OCI-LY7 (cell line): Measurements from ENCODE around the gene GYPC. TPM values are rescaled to one million over a fixed set of nuclear protein-coding genes. Genes with fewer than 3 reads are reported as not detected.
A peak's percentile ranks its signal among the peaks of the same experiment; 100 is the strongest.

Experiments
- BruUV-seq: library from RNA; stranded (reverse); fragments of 400-500 nt; replicated peaks from 2 replicates; lab custom pipeline; 2021; lab: Mats Ljungman, UMichigan
- CTCF ChIA-PET: fragments of 300-600 bp; sonication (Branson Sonifier 250); formaldehyde crosslinking; loops from one replicate; lab custom pipeline; 2022; ENCODE audit warnings: antibody characterized with exemption; ENCODE audit not compliant: unreplicated experiment; lab: Charles Lee
- POLR2A ChIA-PET: fragments of 300-600 bp; sonication (Branson Sonifier 250); formaldehyde crosslinking; loops from one replicate; lab custom pipeline; 2022; ENCODE audit warnings: antibody characterized with exemption; lab: Charles Lee
- DNase-seq: peaks from one replicate; pipeline ENCODE4 v3.0.0-alpha.2; 2015; ENCODE audit warnings: low spot score
- H2AFZ ChIP-seq: fragments of 200-600 bp; sonication (generic), shearing (Covaris generic); 2 replicates; pipeline ENCODE4 v1.6.1; 2014; ENCODE audit warnings: mild to moderate bottlenecking, antibody characterized with exemption, low read length, moderate library complexity
- H3K27ac ChIP-seq: fragments of 200-600 bp; sonication (generic); 2 replicates; pipeline ENCODE4 v1.5.1; 2014; ENCODE audit warnings: mixed run types, low read depth, mild to moderate bottlenecking, moderate library complexity, low read length, inconsistent platforms; ENCODE audit not compliant: poor library complexity, severe bottlenecking
- H3K36me3 ChIP-seq: fragments of 200-600 bp; sonication (generic); 2 replicates; pipeline ENCODE4 v1.6.1; 2014; ENCODE audit warnings: mild to moderate bottlenecking, antibody characterized with exemption, low read length, moderate library complexity, mixed read lengths; ENCODE audit not compliant: insufficient read depth
- H3K4me1 ChIP-seq: fragments of 200-600 bp; sonication (generic); 2 replicates; pipeline ENCODE4 v1.5.1; 2014; ENCODE audit warnings: mild to moderate bottlenecking, low read length; ENCODE audit not compliant: insufficient read depth, poor library complexity, severe bottlenecking
- H3K4me2 ChIP-seq: fragments of 200-600 bp; sonication (generic); 2 replicates; pipeline ENCODE4 v1.6.1; 2014; ENCODE audit warnings: mild to moderate bottlenecking, low read length
- H3K4me3 ChIP-seq: fragments of 200-600 bp; sonication (generic); 2 replicates; pipeline ENCODE4 v1.5.1; 2014; ENCODE audit warnings: mild to moderate bottlenecking, low read depth, low read length; ENCODE audit not compliant: poor library complexity, severe bottlenecking
- H3K79me2 ChIP-seq: fragments of 200-600 bp; sonication (generic); 2 replicates; pipeline ENCODE4 v1.6.1; 2016; ENCODE audit warnings: low read depth, mild to moderate bottlenecking, low read length, moderate library complexity, mixed read lengths; ENCODE audit not compliant: insufficient read depth
- H3K9me2 ChIP-seq: fragments of 200-600 bp; sonication (generic); 2 replicates; pipeline ENCODE4 v1.6.1; 2016; ENCODE audit warnings: mild to moderate bottlenecking, low read length, mixed read lengths; ENCODE audit not compliant: insufficient read depth
- H3K9me3 ChIP-seq: fragments of 200-600 bp; sonication (generic); 2 replicates; pipeline ENCODE4 v1.6.1; 2014; ENCODE audit warnings: mild to moderate bottlenecking, mixed run types, low read length, mixed read lengths
- H4K20me1 ChIP-seq: fragments of 200-600 bp; sonication (generic); 2 replicates; pipeline ENCODE4 v1.6.1; 2014; ENCODE audit warnings: mild to moderate bottlenecking, antibody characterized with exemption, low read length, moderate library complexity, mixed read lengths; ENCODE audit not compliant: insufficient read depth
- EZH2phosphoT487 ChIP-seq: fragments of 200-600 bp; sonication (generic); IDR thresholded peaks from 2 replicates; pipeline ENCODE4 v1.6.1; 2018; ENCODE audit warnings: low read depth, borderline replicate concordance, mild to moderate bottlenecking, mixed run types, antibody characterized with exemption, low read length, moderate library complexity, mixed read lengths
- intact Hi-C: fragments of 100-400 bp; cut with micrococcal nuclease; formaldehyde crosslinking; loops from one replicate; pipeline ENCODE4 v1.10.0; 2022; ENCODE audit not compliant: unreplicated experiment
- total RNA-seq, 2 experiments: library from RNA; depleted of rRNA in 1 of 2; stranded (reverse); fragments of >200 nt in 1 of 2; shearing (Covaris generic) in 1 of 2; gene quantifications; 2 replicates each; pipeline ENCODE4 v1.2.3, GENCODE V29; 2014 to 2022
- TF ChIP-seq, protein P1 (sequence below): fragments of 200-600 bp; sonication (generic); conservative IDR thresholded peaks from 2 replicates; pipeline ENCODE4 v1.5.1; 2014; ENCODE audit warnings: mild to moderate bottlenecking, antibody characterized with exemption, low read length, moderate library complexity, mixed read lengths

The GYPC gene
- total RNA-seq, 2 experiments from 2014 or later = 96.4 to 154 TPM

DNA sequence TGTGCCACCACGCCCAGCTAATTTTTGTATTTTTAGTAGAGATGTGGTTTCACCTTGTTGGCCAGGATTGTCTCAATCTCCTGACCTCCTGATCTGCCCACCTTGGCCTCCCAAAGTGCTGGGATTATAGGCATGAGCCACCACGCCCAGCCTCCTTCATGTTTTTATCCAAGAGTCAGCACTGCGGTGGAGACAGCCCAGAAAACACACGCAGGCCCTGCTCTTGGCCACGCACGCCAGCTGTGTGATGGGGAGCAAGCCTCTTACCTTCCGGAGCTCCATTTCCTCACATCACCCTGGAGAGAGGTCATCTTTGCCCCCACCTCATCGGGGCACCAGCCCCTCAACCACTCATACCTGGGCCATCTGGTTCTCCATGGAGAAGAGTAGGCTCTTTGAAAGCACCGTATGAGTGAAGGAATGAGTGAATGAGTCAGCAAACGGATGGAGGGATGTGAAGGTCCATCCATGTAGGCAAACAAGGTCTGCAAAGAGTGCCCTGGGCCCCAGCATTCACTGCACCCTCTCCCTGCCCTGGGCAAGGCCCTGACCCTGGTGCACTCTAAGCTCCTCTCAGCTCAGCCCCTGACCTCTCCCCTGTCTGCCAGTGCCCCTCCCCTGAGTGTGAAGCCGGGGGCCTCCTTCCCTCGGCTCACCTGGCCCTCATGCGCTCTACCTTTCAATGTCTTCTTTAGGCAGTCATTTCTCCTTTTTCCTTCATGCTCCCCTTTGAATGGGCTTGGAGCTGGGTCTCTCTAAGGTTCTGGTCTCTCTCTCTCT lies 7.4 kb downstream of the GYPC start:
- POLR2A ChIA-PET = interaction anchor here (0.7 to 1.4 kb wide), 7 partner anchors 9 to 36 kb away, joined by 3 to 4 read pairs (median 3); no protein-coding TSS in a partner anchor
- H3K79me2 ChIP-seq = peaks cover 89% of the 10 kb centered on the region

DNA sequence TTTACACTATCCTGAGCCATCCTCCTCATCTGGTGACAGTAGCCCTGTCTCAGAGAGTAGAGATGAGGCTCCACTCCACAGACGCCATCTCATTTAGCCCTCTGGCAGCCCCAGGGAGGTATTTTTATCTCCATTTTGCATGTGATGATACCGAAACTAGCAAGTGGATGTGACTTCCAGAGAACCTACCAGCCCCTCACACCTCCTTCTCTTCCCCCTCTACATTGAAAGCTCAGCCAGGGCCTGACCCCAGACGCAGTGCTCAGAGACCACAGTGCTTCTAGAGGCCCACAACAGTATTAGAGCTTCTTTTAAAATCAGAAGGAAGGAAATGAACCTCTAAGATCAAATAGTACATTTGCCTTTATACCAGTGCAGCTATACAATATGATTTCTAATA lies 8.3 kb downstream of the GYPC start:
- POLR2A ChIA-PET = interaction anchor here (0.7 to 1.4 kb wide), 5 partner anchors 10 to 35 kb away, joined by 3 read pairs; no protein-coding TSS in a partner anchor
- Histone ChIP-seq H3K4me3 (peak overlapping the region; percentile 50), H3K79me2 (peaks cover 86% of the 10 kb centered on the region), H3K4me2 (peak overlapping the region; percentile 74), H4K20me1 (no peaks in the 10 kb centered on the region), H3K9me2 (no peaks in the 10 kb centered on the region), H3K4me1 (peaks cover 82% of the 10 kb centered on the region), H3K27ac (peak overlapping the region; percentile 84), H3K9me3 (no peaks in the 10 kb centered on the region), H2AFZ (no peak overlapping the region; the same call in 1 of the 2 replicates), H3K36me3 (peaks cover 26% of the 10 kb centered on the region)
- CTCF ChIA-PET = interaction anchor here (0.6 kb wide), 1 partner anchor 11 kb away, joined by 4 read pairs; no protein-coding TSS in a partner anchor
- no TSS peak for BruUV-seq
- intact Hi-C loops = no loop called here
- TF ChIP-seq, protein P1, sequence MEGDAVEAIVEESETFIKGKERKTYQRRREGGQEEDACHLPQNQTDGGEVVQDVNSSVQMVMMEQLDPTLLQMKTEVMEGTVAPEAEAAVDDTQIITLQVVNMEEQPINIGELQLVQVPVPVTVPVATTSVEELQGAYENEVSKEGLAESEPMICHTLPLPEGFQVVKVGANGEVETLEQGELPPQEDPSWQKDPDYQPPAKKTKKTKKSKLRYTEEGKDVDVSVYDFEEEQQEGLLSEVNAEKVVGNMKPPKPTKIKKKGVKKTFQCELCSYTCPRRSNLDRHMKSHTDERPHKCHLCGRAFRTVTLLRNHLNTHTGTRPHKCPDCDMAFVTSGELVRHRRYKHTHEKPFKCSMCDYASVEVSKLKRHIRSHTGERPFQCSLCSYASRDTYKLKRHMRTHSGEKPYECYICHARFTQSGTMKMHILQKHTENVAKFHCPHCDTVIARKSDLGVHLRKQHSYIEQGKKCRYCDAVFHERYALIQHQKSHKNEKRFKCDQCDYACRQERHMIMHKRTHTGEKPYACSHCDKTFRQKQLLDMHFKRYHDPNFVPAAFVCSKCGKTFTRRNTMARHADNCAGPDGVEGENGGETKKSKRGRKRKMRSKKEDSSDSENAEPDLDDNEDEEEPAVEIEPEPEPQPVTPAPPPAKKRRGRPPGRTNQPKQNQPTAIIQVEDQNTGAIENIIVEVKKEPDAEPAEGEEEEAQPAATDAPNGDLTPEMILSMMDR = no peak
- TF ChIP-seq EZH2phosphoT487 = no peak
- peak; percentile 74 for DNase-seq

More for the DNA sequence above, 7.4 kb downstream of the GYPC start:
- H3K4me3 ChIP-seq = peak overlapping the region; percentile 50
- intact Hi-C loops = no loop called here
- no peaks in the 10 kb centered on the region for H3K9me3 ChIP-seq
- DNase-seq = no peak
- peaks cover 89% of the 10 kb centered on the region for H3K4me1 ChIP-seq
- no peaks in the 10 kb centered on the region for H4K20me1 ChIP-seq
- peaks cover 22% of the 10 kb centered on the region for H3K36me3 ChIP-seq
- BruUV-seq = no TSS peak
- no peaks in the 10 kb centered on the region for H3K9me2 ChIP-seq
- TF ChIP-seq EZH2phosphoT487 = no peak
- TF ChIP-seq, protein P1 = no peak
- H3K27ac ChIP-seq = peak overlapping the region; percentile 84
- no peak overlapping the region for H2AFZ ChIP-seq
- CTCF ChIA-PET = interaction anchor here (0.6 kb wide), 1 partner anchor 12 kb away, joined by 4 read pairs; no protein-coding TSS in a partner anchor
- peak overlapping the region; percentile 74 for H3K4me2 ChIP-seq
